CD4-positive, alpha-beta T cell treated with Interleukin-4 for 4 hours (primary cell): ENCODE measurements around the gene BEND3.
"Not testable (repeated sequence)": the region's sequence is repeated elsewhere in the genome, so short reads cannot be mapped to it uniquely, and the experiment has no call there.

ENCODE experiments used
- DNase-seq: peaks from one replicate; pipeline ENCODE4 v3.0.0-alpha.2; 2020

BEND3 gene

DNA sequence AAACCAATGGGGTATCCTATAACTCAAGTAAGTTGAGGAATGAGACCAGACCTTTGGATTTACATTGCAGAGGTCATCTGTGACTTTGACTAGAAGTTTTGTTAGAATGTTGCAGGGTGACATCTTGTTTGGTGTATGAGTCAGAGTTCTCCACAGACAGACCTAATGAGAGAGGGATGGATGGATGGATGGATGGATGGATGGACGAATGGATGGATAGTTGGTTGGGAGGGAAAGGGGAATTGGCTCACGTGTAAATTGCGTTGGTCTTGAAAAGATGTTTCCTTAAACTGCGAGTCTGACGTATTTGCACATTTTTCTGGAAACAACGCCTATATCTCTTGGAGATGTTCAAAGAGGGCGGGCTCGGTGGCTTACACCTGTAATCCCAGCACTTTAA lies 88.3 kb downstream of the BEND3 start:
- no peak for DNase-seq

DNA sequence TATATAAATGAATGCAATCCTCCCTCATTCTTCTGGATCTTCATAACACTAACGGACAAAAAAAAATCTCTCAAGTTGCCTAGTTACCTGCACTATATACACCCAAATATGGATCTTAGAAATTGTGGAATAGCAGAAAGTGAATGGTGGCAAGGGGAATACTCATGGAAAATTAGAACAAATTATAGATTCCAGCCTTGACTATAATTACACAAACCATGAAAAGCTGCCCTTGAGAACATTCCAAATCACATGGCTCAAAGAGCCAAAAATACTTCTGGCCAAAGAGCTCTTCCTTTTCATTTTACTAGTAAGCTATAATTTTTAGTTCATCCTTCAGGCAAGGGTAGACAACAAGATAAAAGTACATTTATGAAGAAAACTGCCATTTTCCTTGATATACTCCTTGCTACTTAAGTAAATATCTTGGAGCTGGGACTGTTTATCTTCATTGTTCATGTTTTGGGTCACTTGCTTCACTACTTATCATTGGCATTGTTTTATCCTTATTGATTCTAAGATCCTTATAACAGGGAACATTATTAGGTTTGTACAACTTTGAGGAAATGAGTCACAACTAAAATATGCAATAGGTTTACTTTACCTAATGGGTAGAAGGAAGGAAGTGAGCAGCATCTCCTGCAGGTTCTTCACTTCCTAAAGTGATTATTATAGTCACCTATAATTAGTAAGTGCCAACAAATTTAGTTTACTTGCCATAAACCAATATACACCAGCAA lies 93.7 kb downstream of the BEND3 start:
- DNase-seq: no peak

DNA sequence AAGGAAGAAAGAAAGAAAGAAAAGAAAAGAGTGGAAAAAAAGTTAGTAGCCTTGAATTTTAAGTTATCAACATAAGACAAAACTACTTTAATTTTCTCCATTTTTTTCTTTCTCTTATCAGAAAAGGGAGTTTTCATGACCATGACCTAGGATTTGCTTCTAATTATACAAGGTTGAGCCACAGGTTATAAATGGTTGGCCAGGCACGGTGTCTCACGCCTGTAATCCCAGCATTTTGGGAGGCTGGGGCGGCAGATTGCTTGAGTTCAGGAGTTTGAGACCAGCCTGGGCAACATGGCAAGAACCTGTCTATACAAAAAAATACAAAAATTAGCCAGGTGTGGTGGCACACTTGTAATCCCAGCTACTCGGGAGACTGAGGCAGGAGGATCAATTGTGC lies 95.1 kb downstream of the BEND3 start:
- no peak for DNase-seq

DNA sequence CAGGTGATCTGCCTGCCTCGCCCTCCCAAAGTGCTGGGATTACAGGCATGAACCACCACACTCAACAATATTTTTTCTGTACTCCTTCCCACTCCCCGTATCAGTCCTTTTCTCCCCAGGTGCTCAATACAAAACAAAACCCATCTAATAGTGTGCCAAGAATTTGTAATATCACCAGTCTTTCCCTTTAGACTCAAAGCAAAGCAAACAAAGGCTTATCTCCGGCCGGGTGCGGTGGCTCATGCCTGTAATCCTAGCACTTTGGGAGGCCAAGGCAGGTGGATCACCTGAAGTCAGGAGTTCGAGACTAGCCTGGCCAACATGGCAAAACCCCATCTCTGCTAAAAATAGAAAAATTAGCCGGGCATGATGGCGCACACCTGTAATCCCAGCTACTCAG lies 95.7 kb downstream of the BEND3 start:
- not testable (repeated sequence) for DNase-seq

DNA sequence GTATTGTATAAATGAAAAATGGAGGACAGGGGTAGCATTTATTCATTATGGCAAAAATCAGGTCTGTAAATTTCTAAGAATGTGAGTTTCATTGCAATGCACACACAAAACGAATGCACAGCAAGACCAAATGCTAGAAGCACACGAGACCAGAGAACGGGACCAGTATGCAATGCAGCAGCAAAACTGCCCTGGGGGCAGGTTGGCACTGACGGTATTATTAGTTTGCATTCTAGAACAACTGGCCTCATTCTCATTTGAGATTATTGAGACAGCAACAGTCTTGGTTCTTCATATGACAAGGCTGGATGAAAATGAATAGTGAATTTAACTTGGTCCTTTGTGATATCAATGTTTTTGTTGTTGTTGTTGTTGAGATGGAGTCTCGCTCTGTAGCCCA lies 96.3 kb downstream of the BEND3 start:
- DNase-seq: no peak
